NOMO-1 treated with DMSO at 0.1 percent for 48 hours (cell line): ENCODE results near the gene WDR19.
"Not testable (repeated sequence)": the region's sequence is repeated elsewhere in the genome, so short reads cannot be mapped to it uniquely, and the experiment has no call there.

Experiments used
- DNase-seq: peaks from one replicate; lab custom pipeline; 2025; ENCODE audit not compliant: unreplicated experiment; lab: John Stamatoyannopoulos, UW

The WDR19 gene

GRCh38 chr4:39232100-39232499 is 49.8 kb downstream of the WDR19 start:
- DNase-seq, result no peak

- no peak for DNase-seq
These were observed 50.8 kb downstream of the WDR19 start for GRCh38 chr4:39233114-39233513.

GRCh38 chr4:39233783-39234182 is 51.5 kb downstream of the WDR19 start:
- no peak for DNase-seq

GRCh38 chr4:39235021-39235420 is 52.7 kb downstream of the WDR19 start:
- no peak for DNase-seq

- DNase-seq, result no peak
These were observed 53.4 kb downstream of the WDR19 start for GRCh38 chr4:39235696-39236095.

- no peak for DNase-seq
These were observed 54.9 kb downstream of the WDR19 start for GRCh38 chr4:39237179-39237578.

GRCh38 chr4:39243462-39243861 is 61.1 kb downstream of the WDR19 start:
- no peak for DNase-seq

GRCh38 chr4:39255266-39255665 is 72.9 kb downstream of the WDR19 start:
- DNase-seq, result no peak

GRCh38 chr4:39255871-39256270 is 73.5 kb downstream of the WDR19 start:
- DNase-seq, result no peak

- DNase-seq, result no peak
These were observed 74.1 kb downstream of the WDR19 start for GRCh38 chr4:39256436-39256835.

- DNase-seq, result no peak
These were observed 77.4 kb downstream of the WDR19 start for GRCh38 chr4:39259571-39260330.

GRCh38 chr4:39263895-39264294 is 81.6 kb downstream of the WDR19 start:
- no peak for DNase-seq

- DNase-seq, result no peak
These were observed 92.2 kb downstream of the WDR19 start for GRCh38 chr4:39274503-39274902.

GRCh38 chr4:39277661-39278060 is 95.3 kb downstream of the WDR19 start:
- not testable (repeated sequence) for DNase-seq

- no peak for DNase-seq
These were observed 96.1 kb downstream of the WDR19 start for GRCh38 chr4:39278476-39278875.

- DNase-seq, result no peak
These were observed 97.1 kb downstream of the WDR19 start for GRCh38 chr4:39279416-39279815.

- DNase-seq, result no peak
These were observed 98.4 kb downstream of the WDR19 start for GRCh38 chr4:39280770-39281169.

GRCh38 chr4:39285111-39285795 is 102.9 kb downstream of the WDR19 start:
- DNase-seq, result no peak

- no peak for DNase-seq
These were observed 103.5 kb downstream of the WDR19 start for GRCh38 chr4:39285853-39286252.

- no peak for DNase-seq
These were observed 103.9 kb downstream of the WDR19 start for GRCh38 chr4:39286263-39286662.

GRCh38 chr4:39287223-39287622 is 104.9 kb downstream of the WDR19 start:
- no peak for DNase-seq

- no peak for DNase-seq
These were observed 109.4 kb downstream of the WDR19 start for GRCh38 chr4:39291686-39292085.

GRCh38 chr4:39292433-39292832 is 110.1 kb downstream of the WDR19 start:
- DNase-seq, result not testable (repeated sequence)
